ENCODE measurements around the gene NME9.

Gene NME9

DNA sequence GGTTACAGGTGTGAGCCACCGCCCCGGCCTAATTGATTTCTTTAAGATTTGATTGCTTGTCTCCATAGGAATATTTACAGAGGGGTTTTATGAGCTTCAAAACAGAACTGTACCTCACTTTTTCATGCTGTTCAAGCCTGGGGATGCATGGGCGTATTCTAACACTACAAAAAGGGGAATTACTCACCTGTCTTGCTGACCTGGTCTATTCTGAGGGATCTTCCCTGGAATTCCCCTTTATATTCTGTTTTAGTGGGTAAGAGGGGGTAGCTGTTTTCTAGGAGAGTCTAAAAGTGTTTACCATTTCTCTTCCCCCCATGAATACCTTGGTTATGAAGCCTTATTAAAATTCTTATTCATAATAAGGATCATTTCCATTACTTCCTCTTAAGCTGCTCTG lies 48.1 kb downstream of the NME9 start:
- no peak for DNase-seq (ENCODE audit: low read depth)

DNA sequence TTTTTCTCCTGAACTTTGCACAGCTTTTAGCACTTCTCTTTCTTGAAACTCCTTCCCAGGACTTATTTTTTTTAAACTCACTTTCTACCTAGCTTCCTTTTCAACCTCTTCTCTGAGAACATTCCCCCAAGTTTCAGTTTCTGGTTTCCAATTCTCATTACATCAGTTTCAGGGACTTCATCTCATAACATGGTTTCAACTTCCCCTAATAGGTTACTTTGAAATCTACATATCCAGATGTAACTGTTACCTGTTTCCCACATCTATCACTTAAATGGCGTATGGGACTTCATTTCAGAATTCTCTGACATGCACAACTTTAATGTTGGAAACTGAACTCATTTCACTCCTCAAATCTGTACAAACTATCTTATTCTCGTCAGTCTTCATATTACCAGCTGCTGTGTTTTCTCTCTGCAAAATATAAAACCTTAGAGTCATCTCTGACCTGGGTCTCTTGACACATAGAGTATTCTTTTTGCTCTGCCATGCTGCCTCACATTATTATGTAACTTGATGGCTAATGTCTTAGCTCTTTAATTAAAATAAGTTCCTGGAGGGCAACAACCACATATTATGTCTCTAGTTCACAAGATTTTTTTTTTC lies 58.4 kb downstream of the NME9 start:
- no peak for DNase-seq (ENCODE audit: low read depth)

DNA sequence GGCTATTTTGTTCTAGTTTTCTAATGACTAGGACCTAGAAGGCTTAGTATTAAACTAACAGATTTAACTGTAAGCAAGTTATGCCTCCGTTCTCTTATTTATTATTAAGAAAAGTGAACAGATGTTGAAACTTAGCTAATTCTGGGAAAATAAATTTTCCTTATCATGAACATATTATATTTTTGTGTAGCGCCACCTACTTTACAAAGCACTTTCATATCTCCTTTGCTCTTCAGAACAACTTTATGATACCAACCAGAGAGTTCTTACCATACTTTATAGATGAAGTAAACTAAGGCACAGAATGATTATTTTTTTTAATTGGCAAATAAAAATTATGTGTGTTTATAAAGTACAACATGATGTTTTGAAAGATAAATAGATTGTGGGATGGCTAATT lies 59.4 kb downstream of the NME9 start:
- no peak for DNase-seq (ENCODE audit: low read depth)

DNA sequence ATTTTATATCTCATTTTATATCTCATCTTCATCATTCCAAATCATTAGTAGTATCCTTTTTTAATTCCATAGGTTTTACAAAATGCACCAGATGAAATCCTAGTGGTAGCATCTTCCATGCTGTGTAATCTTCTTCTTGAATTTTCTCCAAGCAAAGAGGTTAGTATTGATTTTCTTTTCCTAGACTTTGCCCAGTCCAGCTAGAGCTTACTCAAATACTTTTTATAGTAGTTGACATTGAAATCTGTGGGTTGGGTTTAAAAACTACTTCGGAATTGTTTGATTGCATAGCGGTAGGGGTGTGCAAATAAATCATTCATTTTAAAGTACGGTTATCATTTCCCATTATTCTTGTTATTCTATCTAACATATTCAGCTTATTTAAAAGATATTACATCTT lies 62.6 kb downstream of the NME9 start:
- DNase-seq (ENCODE audit: low read depth): no peak

DNA sequence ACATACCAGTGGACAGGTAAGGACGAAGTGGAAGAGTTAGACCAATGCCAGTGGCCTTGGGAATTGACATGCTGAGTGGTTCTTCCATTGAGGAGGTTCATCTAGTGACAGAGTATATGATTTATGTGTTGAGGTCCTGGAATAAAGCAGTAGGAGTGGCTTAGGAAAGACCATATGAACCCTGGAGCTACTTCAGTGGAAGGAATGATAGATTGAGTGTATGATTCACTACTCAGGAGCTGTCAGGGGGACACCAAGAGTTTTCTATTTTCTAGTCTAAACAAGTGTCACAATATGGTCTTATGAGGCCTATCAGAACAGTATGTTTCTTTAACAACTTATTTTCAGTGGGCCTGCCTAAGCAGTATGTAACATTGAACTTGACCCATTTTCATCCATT lies 63.9 kb downstream of the NME9 start:
- DNase-seq (ENCODE audit: low read depth): no peak

DNA sequence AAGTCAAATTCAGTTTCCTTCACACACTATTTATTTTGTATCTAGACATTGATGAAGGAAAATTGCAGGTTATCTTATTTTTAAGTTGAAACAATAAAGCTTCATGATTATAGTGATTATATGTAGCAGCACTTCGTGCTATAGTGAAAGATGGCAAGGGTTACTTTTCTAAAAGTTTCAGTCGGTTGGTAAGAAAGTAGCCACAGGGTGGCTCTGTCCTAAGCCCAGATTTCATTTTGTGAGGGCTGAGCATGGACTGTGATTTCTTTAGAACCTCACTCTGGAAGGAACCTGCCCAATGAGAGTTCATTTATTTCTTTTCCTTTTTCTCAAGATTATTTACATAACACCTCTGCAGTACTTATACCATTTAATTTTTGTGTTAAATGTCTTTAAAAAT lies 66.5 kb downstream of the NME9 start:
- DNase-seq (ENCODE audit: low read depth): no peak

DNA sequence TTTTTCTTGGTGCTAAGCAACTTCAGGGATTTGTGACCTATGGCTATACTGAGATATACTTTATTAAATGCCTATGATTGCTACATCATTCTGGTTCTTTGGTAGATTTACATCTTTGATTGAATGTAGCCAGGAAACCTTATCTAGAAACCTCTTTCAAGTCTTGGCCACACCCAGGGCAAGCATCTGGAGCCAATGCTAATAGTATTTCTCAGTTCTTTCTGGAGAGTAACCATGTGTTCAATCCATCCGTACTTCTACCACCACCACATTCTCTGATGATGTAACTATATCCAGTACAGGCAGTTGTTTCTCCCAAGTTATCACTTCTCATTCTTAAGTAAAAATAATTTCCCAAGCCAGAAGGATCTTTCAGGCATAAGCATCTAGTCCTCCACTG lies 69.0 kb downstream of the NME9 start:
- DNase-seq (ENCODE audit: low read depth): no peak

DNA sequence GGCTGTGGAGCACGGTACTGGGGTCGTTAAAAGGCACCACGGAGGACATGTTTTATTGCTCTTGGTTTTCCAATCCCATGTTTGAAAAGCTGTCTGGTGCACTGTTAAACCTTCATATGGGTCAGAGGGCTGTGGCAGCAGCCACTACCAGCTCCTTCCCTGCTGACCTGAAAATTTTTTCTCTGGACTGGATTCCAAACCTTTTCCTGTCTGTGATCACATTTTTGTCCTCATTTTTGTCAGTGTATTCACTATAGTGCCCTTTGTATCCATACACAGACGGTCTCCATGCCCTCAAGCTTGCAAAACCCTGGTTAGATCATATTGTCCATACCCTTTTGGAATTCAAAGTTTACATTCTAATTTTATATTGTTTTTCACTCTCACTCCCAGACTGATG lies 70.5 kb downstream of the NME9 start:
- no peak for DNase-seq (ENCODE audit: low read depth)

DNA sequence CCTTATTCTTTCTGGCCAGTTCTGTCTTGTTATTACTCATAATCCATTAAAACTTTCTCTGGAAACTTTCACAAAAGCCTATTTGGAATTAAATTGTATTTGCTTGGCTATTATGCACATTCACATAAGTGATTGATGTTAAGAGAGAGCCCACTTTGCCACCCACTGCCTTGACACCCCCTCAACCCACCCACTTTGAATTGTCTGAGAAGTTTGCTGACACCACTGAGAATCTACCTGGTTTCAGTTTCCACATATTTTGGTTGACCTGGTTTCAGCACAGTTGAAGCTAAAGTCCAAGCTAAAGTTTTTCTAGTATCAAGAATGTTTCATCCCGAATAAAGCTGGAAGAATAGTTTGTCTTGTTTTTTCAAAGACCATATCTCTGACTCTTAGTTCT lies 71.7 kb downstream of the NME9 start:
- DNase-seq (ENCODE audit: low read depth): no peak

DNA sequence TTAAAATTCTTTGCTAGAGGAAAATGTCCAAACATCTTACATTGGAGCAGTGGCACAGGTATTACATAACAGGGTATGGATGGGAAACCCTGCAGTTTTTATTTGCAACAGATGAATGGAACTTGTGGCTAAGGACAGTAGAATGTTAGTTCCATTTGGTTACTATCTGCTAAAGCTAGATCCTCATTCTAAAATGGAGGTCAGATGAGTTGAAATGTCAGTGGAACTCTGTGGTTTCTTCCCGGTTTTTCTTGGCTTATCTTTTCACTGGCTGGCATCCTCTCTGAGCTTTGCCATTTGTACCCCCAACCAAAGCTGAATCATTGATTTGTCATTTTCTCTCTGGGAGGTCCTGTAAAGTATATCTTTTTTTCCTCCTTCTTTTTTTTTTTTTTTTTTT lies 73.6 kb downstream of the NME9 start:
- no peak for DNase-seq (ENCODE audit: low read depth)

DNA sequence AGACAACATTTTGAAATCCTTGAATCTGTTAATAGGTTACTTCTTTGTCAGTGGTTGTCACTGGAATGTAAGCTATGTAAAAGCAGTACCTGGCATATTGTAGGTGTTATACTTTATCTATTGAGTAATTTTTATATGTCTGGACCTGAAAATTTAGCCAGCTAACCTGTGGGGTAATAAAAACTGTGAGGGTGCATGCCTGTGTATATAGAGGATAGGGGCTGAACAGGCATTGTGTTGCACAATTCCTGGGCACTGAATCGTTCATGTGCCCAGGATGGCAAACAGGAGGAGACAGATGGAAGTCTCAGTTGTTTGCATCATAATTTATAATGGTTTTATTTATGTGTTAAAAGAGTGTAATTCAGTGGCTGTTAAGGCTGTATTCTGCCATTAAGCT lies 75.4 kb downstream of the NME9 start:
- no peak for DNase-seq (ENCODE audit: low read depth)

DNA sequence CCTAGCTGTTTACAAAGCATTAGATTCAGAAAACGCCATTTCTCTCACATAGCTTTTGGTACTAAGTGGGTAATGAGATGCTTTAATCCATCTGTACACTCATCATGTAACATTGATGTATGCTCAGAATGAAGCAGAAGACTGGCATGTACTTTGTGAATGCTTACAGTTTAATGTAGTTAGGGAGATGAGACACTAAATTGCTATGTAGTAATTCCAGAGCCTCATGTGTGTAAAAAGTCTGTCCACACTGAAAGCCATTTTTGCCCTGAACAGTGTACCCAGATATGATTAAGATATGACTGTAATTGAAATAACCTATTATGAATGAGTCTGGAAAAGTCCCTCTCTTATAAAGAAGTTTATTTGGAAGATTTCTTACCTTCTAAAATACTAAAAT lies 76.0 kb downstream of the NME9 start:
- no peak for DNase-seq (ENCODE audit: low read depth)

All from fibroblast of the conjunctiva (primary cell).